OCI-LY7 (cell line): Measurements from ENCODE around the gene SPATA3. TPM values are rescaled to one million over a fixed set of nuclear protein-coding genes. Genes with fewer than 3 reads are reported as not detected.

Experiments used
- BruUV-seq: library from RNA; stranded (reverse); fragments of 400-500 nt; replicated peaks from 2 replicates; lab custom pipeline; 2021; lab: Mats Ljungman, UMichigan
- CTCF ChIA-PET: fragments of 300-600 bp; sonication (Branson Sonifier 250); formaldehyde crosslinking; loops from one replicate; lab custom pipeline; 2022; ENCODE audit warnings: antibody characterized with exemption; ENCODE audit not compliant: unreplicated experiment; lab: Charles Lee
- POLR2A ChIA-PET: fragments of 300-600 bp; sonication (Branson Sonifier 250); formaldehyde crosslinking; loops from one replicate; lab custom pipeline; 2022; ENCODE audit warnings: antibody characterized with exemption; lab: Charles Lee
- DNase-seq: peaks from one replicate; pipeline ENCODE4 v3.0.0-alpha.2; 2015; ENCODE audit warnings: low spot score
- H2AFZ ChIP-seq: fragments of 200-600 bp; sonication (generic), shearing (Covaris generic); 2 replicates; pipeline ENCODE4 v1.6.1; 2014; ENCODE audit warnings: mild to moderate bottlenecking, antibody characterized with exemption, low read length, moderate library complexity
- H3K27ac ChIP-seq: fragments of 200-600 bp; sonication (generic); 2 replicates; pipeline ENCODE4 v1.5.1; 2014; ENCODE audit warnings: mixed run types, low read depth, mild to moderate bottlenecking, moderate library complexity, low read length, inconsistent platforms; ENCODE audit not compliant: poor library complexity, severe bottlenecking
- H3K36me3 ChIP-seq: fragments of 200-600 bp; sonication (generic); 2 replicates; pipeline ENCODE4 v1.6.1; 2014; ENCODE audit warnings: mild to moderate bottlenecking, antibody characterized with exemption, low read length, moderate library complexity, mixed read lengths; ENCODE audit not compliant: insufficient read depth
- H3K4me1 ChIP-seq: fragments of 200-600 bp; sonication (generic); 2 replicates; pipeline ENCODE4 v1.5.1; 2014; ENCODE audit warnings: mild to moderate bottlenecking, low read length; ENCODE audit not compliant: insufficient read depth, poor library complexity, severe bottlenecking
- H3K4me2 ChIP-seq: fragments of 200-600 bp; sonication (generic); 2 replicates; pipeline ENCODE4 v1.6.1; 2014; ENCODE audit warnings: mild to moderate bottlenecking, low read length
- H3K4me3 ChIP-seq: fragments of 200-600 bp; sonication (generic); 2 replicates; pipeline ENCODE4 v1.5.1; 2014; ENCODE audit warnings: mild to moderate bottlenecking, low read depth, low read length; ENCODE audit not compliant: poor library complexity, severe bottlenecking
- H3K79me2 ChIP-seq: fragments of 200-600 bp; sonication (generic); 2 replicates; pipeline ENCODE4 v1.6.1; 2016; ENCODE audit warnings: low read depth, mild to moderate bottlenecking, low read length, moderate library complexity, mixed read lengths; ENCODE audit not compliant: insufficient read depth
- H3K9me2 ChIP-seq: fragments of 200-600 bp; sonication (generic); 2 replicates; pipeline ENCODE4 v1.6.1; 2016; ENCODE audit warnings: mild to moderate bottlenecking, low read length, mixed read lengths; ENCODE audit not compliant: insufficient read depth
- H3K9me3 ChIP-seq: fragments of 200-600 bp; sonication (generic); 2 replicates; pipeline ENCODE4 v1.6.1; 2014; ENCODE audit warnings: mild to moderate bottlenecking, mixed run types, low read length, mixed read lengths
- H4K20me1 ChIP-seq: fragments of 200-600 bp; sonication (generic); 2 replicates; pipeline ENCODE4 v1.6.1; 2014; ENCODE audit warnings: mild to moderate bottlenecking, antibody characterized with exemption, low read length, moderate library complexity, mixed read lengths; ENCODE audit not compliant: insufficient read depth
- EZH2phosphoT487 ChIP-seq: fragments of 200-600 bp; sonication (generic); IDR thresholded peaks from 2 replicates; pipeline ENCODE4 v1.6.1; 2018; ENCODE audit warnings: low read depth, borderline replicate concordance, mild to moderate bottlenecking, mixed run types, antibody characterized with exemption, low read length, moderate library complexity, mixed read lengths
- intact Hi-C: fragments of 100-400 bp; cut with micrococcal nuclease; formaldehyde crosslinking; loops from one replicate; pipeline ENCODE4 v1.10.0; 2022; ENCODE audit not compliant: unreplicated experiment
- total RNA-seq, 2 experiments: library from RNA; depleted of rRNA in 1 of 2; stranded (reverse); fragments of >200 nt in 1 of 2; shearing (Covaris generic) in 1 of 2; gene quantifications; 2 replicates each; pipeline ENCODE4 v1.2.3, GENCODE V29; 2014 to 2022
- TF ChIP-seq, protein P1 (sequence below): fragments of 200-600 bp; sonication (generic); conservative IDR thresholded peaks from 2 replicates; pipeline ENCODE4 v1.5.1; 2014; ENCODE audit warnings: mild to moderate bottlenecking, antibody characterized with exemption, low read length, moderate library complexity, mixed read lengths

The SPATA3 gene
- total RNA-seq, 2 experiments from 2014 or later, result not detected

- Histone ChIP-seq H3K79me2 (no peaks in the 10 kb centered on the region), H2AFZ (no peak overlapping the region), H3K4me2 (no peak overlapping the region), H3K9me3 (no peaks in the 10 kb centered on the region), H3K4me1 (no peaks in the 10 kb centered on the region), H3K4me3 (no peak overlapping the region), H3K36me3 (no peaks in the 10 kb centered on the region), H3K9me2 (no peaks in the 10 kb centered on the region), H3K27ac (no peak overlapping the region), H4K20me1 (no peaks in the 10 kb centered on the region)
- ChIA-PET POLR2A (no interaction called here), CTCF (no interaction called here)
- no peak for DNase-seq
- no peak for TF ChIP-seq EZH2phosphoT487
- TF ChIP-seq, protein P1, sequence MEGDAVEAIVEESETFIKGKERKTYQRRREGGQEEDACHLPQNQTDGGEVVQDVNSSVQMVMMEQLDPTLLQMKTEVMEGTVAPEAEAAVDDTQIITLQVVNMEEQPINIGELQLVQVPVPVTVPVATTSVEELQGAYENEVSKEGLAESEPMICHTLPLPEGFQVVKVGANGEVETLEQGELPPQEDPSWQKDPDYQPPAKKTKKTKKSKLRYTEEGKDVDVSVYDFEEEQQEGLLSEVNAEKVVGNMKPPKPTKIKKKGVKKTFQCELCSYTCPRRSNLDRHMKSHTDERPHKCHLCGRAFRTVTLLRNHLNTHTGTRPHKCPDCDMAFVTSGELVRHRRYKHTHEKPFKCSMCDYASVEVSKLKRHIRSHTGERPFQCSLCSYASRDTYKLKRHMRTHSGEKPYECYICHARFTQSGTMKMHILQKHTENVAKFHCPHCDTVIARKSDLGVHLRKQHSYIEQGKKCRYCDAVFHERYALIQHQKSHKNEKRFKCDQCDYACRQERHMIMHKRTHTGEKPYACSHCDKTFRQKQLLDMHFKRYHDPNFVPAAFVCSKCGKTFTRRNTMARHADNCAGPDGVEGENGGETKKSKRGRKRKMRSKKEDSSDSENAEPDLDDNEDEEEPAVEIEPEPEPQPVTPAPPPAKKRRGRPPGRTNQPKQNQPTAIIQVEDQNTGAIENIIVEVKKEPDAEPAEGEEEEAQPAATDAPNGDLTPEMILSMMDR, result no peak
- intact Hi-C loops, result no loop called here
- BruUV-seq, result no TSS peak
Observed at GRCh38 chr2:231009236-231009919, 13.5 kb downstream of the SPATA3 start.

GRCh38 chr2:231010201-231010730 is 14.3 kb downstream of the SPATA3 start:
- BruUV-seq, result no TSS peak
- Histone ChIP-seq H3K79me2 (no peaks in the 10 kb centered on the region), H2AFZ (no peak overlapping the region), H4K20me1 (no peaks in the 10 kb centered on the region), H3K4me2 (no peak overlapping the region), H3K4me1 (no peaks in the 10 kb centered on the region), H3K9me3 (no peaks in the 10 kb centered on the region), H3K4me3 (no peak overlapping the region), H3K9me2 (no peaks in the 10 kb centered on the region), H3K27ac (no peak overlapping the region), H3K36me3 (no peaks in the 10 kb centered on the region)
- no peak for DNase-seq
- ChIA-PET POLR2A (interaction anchor here (0.7 kb wide), 1 partner anchor 1148 kb away, joined by 3 read pairs; no protein-coding TSS in a partner anchor), CTCF (no interaction called here)
- intact Hi-C loops, result no loop called here
- TF ChIP-seq EZH2phosphoT487, result no peak
- TF ChIP-seq, protein P1, result no peak

DNA sequence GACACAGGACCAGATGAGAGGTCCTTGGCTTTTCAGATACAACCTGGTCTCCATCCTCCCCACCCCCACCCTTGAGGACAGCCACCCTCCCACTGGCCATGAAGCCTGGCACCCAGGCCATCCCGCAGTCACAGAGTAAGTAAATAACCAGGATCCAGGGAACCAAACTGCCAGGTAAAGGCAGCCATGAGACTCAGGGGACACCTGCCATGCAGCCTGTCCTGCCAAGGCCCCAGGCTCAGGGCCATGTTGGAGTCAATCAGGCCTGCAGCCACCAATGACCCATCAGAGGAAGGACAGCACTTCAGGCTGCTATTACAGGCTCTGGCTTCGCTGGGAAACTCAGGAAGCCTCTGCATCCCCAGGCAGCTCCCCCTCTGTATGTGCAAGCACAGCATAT is 15.6 kb downstream of the SPATA3 start:
- H3K79me2 ChIP-seq, result no peaks in the 10 kb centered on the region
- intact Hi-C loops, result no loop called here
- BruUV-seq, result no TSS peak
- DNase-seq, result no peak
- H4K20me1 ChIP-seq, result no peaks in the 10 kb centered on the region
- H2AFZ ChIP-seq, result no peak overlapping the region
- no peaks in the 10 kb centered on the region for H3K9me2 ChIP-seq
- no peak overlapping the region for H3K27ac ChIP-seq
- no peaks in the 10 kb centered on the region for H3K36me3 ChIP-seq
- H3K4me2 ChIP-seq, result no peak overlapping the region
- ChIA-PET POLR2A (no interaction called here), CTCF (no interaction called here)
- H3K9me3 ChIP-seq, result no peaks in the 10 kb centered on the region
- TF ChIP-seq EZH2phosphoT487, result no peak
- TF ChIP-seq, protein P1, result no peak
- H3K4me3 ChIP-seq, result no peak overlapping the region
- no peaks in the 10 kb centered on the region for H3K4me1 ChIP-seq
